Camera-type eye (tissue), 1 donor: ENCODE measurements around the gene TCEAL4. TPM values are rescaled to one million over a fixed set of nuclear protein-coding genes. Genes with fewer than 3 reads are reported as not detected.

Source experiments
- total RNA-seq: library from RNA; depleted of rRNA; stranded (reverse); fragments of >200 nt; gene quantifications from one replicate; pipeline ENCODE4 v1.2.3, GENCODE V29; 2014

TCEAL4 gene
- 68.3 TPM for total RNA-seq

DNA sequence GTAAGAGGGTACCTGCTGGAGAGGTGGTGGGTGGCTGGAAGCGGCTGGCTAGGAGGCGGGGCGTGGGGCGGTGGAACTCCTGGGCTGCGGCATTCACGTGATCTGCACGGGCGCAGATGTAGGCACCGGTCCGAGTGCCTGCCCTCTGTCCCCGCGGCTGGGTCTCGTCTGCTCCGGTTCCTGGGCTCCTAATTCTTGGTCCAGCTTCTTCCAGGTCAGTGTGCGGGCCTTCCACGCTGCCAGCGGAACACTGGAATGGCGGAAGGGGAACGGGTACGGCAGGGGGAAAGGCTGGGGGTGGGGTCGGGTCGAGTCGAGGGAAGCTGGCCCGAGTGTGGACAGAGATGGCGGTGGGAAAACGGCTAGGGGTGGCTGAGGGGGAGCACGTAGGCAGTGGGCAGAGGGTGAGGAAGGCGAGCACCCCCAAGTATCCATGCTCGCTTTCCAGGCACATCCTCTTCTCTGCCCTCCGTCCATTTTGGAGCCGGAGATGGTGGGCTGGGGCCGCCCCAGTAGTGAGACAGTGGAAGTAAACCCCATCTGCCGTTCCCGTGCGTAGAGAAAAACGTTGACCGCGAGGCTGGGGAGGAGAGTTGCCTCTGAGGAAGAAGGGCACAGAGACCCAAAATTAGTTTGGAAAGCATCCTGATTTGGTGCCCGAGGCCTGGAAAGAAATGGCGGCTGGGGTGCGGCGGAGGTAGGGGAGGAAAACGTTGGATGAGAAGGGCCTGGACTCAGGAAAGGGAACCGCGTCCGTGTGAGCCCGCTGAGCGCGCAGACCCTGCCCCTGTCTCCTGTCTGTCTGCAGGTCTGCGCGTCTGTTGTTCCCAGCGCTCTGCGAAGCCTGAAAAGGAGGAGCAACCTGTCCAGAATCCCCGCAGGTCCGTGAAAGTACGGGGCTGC is at the start of gene TCEAL4:
Gene TCEAL4, plus strand, starts transcription at position 105 of the 903 bp plus-strand sequence. CDS start 1,161 bp downstream, outside the sequence.

DNA sequence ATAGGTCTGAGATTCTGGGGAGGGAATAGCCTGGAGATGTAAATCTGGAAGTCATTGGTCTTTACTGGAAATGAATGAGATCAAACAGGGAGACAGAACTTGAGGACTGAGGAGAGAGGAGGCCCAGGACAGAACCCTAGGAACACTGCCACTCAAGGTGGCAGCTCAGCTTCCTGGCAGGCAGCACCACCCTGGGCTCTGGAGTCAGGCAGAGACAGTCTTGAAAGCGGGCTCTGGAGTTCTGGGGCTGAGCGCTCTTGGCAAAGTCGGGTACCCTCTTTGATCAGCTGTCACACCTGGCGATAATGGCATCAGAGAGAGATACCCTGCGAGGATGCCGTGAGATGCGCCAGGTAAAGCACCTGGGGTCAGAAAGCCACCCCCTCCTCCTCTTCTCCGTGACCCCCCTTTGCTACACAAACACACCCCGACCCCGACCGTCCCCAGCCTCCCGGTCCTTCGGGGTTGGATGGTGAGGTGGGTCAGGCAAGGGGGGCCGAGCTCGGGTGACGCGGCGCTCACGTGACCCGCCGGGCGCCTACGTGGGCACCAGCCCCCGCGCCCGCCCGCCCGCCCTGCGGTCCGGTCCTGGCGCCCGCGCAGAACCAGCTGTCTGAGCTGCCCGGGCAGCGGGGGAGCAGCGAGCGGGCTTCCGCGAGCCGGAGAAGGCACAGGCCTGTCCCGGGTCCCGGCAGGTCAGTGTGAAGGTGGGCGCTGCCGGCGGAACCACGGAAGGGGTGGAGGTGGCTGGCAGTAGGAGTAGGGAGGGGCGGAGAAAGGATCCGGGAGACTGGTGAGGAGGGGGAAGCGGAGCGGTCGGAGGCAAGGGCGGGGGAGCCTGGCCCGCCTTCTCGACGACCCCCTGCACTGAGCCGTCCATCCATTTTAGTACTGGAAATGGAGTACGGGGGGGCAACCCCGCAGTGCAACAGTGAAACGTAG is 22.3 kb downstream of the TCEAL4 start, which contains the start of gene TCEAL3:
Gene TCEAL3, plus strand, starts transcription at position 600 of the 942 bp plus-strand sequence. CDS start 1,102 bp downstream, outside the sequence.

GRCh38 chrX:103628386-103629317 is 43.3 kb downstream of the TCEAL4 start, which contains the start of gene TCEAL1:
Gene TCEAL1 (plus strand): TSS chrX:103628975. CDS start chrX:103629917, 942 bp downstream.

Other genes starting within 250 kb of the TCEAL4 start
- gene TCEAL9, start 229.0 kb upstream of the TCEAL4 start, total RNA-seq = 84.4 TPM
- gene BEX3, start 209.0 kb upstream of the TCEAL4 start, total RNA-seq = 190 TPM
- 0.77 TPM for gene RAB40A, start 66.0 kb upstream of the TCEAL4 start, total RNA-seq
- gene TCEAL3, start 22.4 kb downstream of the TCEAL4 start, total RNA-seq = 18.3 TPM
- 38.8 TPM for gene TCEAL1, start 43.5 kb downstream of the TCEAL4 start, total RNA-seq
- gene MORF4L2, start 101.2 kb downstream of the TCEAL4 start, total RNA-seq = 295 TPM
- gene TMEM31, start 125.4 kb downstream of the TCEAL4 start, total RNA-seq = not detected
- gene PLP1, start 191.3 kb downstream of the TCEAL4 start, total RNA-seq = 123 TPM
- 18.5 TPM for gene RAB9B, start 246.7 kb downstream of the TCEAL4 start, total RNA-seq